GM23338 (cell line): ENCODE measurements around the gene DAW1. TPM values are rescaled to one million over a fixed set of nuclear protein-coding genes. Genes with fewer than 3 reads are reported as not detected.
A peak's percentile ranks its signal among the peaks of the same experiment; 100 is the strongest.

ENCODE experiments used
- ATAC-seq: fragments of 200-7000 bp; cut with Tn5 transposase; 3 replicates; pipeline ENCODE4 v1.9.1; 2020
- DNase-seq: peaks from one replicate; pipeline ENCODE4 v3.0.0-alpha.2; 2015; ENCODE audit warnings: low spot score
- H2AFZ ChIP-seq: fragments of 200-600 bp; sonication (generic); 2 replicates; pipeline ENCODE4 v1.8.0; 2016; ENCODE audit warnings: antibody characterized with exemption, mild to moderate bottlenecking, moderate library complexity
- H3F3A ChIP-seq: fragments of 200-600 bp; sonication (generic); replicated peaks from 2 replicates; pipeline ENCODE4 v1.8.0; 2017; ENCODE audit warnings: antibody characterized with exemption, mixed run types, low read depth
- H3K27ac ChIP-seq: fragments of 200-600 bp; sonication (generic); 2 replicates; pipeline ENCODE4 v1.6.1; 2016; ENCODE audit warnings: low read depth
- H3K27me3 ChIP-seq: fragments of 200-600 bp; sonication (generic); 2 replicates; pipeline ENCODE4 v1.8.0; 2016; ENCODE audit warnings: mild to moderate bottlenecking, mixed run types, moderate library complexity; ENCODE audit not compliant: insufficient read depth
- H3K36me3 ChIP-seq: fragments of 200-600 bp; sonication (generic); 2 replicates; pipeline ENCODE4 v1.8.0; 2016; ENCODE audit warnings: mild to moderate bottlenecking; ENCODE audit not compliant: insufficient read depth
- H3K4me1 ChIP-seq: fragments of 200-600 bp; sonication (generic); 2 replicates; pipeline ENCODE4 v1.8.0; 2016; ENCODE audit warnings: mild to moderate bottlenecking, moderate library complexity; ENCODE audit not compliant: insufficient read depth
- H3K4me2 ChIP-seq: fragments of 200-600 bp; sonication (generic); 2 replicates; pipeline ENCODE4 v1.7.1; 2017; ENCODE audit warnings: mixed run types
- H3K4me3 ChIP-seq: fragments of 200-600 bp; sonication (generic); 2 replicates; pipeline ENCODE4 v1.6.1; 2016; ENCODE audit warnings: mixed run types
- H3K79me2 ChIP-seq: fragments of 200-600 bp; sonication (generic); replicated peaks from 2 replicates; pipeline ENCODE4 v1.8.0; 2017; ENCODE audit warnings: mild to moderate bottlenecking; ENCODE audit not compliant: insufficient read depth
- H3K9me2 ChIP-seq: fragments of 200-600 bp; sonication (generic); 2 replicates; pipeline ENCODE4 v1.8.0; 2017; ENCODE audit not compliant: insufficient read depth
- H4K20me1 ChIP-seq: fragments of 200-600 bp; sonication (generic); replicated peaks from 2 replicates; pipeline ENCODE4 v1.8.0; 2017; ENCODE audit warnings: mild to moderate bottlenecking; ENCODE audit not compliant: insufficient read depth
- H3K27ac Mint-ChIP-seq: 2 replicates; pipeline ENCODE4 v1.8.0; 2020; ENCODE audit warnings: inconsistent platforms, mild to moderate bottlenecking, moderate library complexity, mixed read lengths
- H3K27me3 Mint-ChIP-seq: 3 replicates; pipeline ENCODE4 v1.8.0; 2022; ENCODE audit warnings: low read depth, mild to moderate bottlenecking, moderate library complexity, mixed read lengths, inconsistent platforms; ENCODE audit not compliant: insufficient read depth, poor library complexity
- H3K36me3 Mint-ChIP-seq: 3 replicates; pipeline ENCODE4 v1.8.0; 2021; ENCODE audit warnings: low read depth, mild to moderate bottlenecking, inconsistent platforms, moderate library complexity, mixed read lengths
- H3K4me1 Mint-ChIP-seq: 3 replicates; pipeline ENCODE4 v1.8.0; 2020; ENCODE audit warnings: mild to moderate bottlenecking, inconsistent platforms, mixed read lengths
- H3K4me3 Mint-ChIP-seq: 3 replicates; pipeline ENCODE4 v1.8.0; 2021; ENCODE audit warnings: moderate library complexity, mild to moderate bottlenecking, inconsistent platforms, mixed read lengths
- H3K9me3 Mint-ChIP-seq: 3 replicates; pipeline ENCODE4 v1.8.0; 2020; ENCODE audit warnings: moderate library complexity, mild to moderate bottlenecking, inconsistent platforms, mixed read lengths
- CREB1 ChIP-seq: fragments of 250-450 bp; sonication (Bioruptor Pico); IDR thresholded peaks from 2 replicates; pipeline ENCODE4 v1.5.0; 2020; ENCODE audit warnings: low read depth, mild to moderate bottlenecking, moderate library complexity
- CTCF ChIP-seq, 2 experiments: fragments of 200-600 bp in 1 of 2; sonication (generic) in 1 of 2; conservative IDR thresholded peaks; 2 replicates each; pipeline versions ENCODE4 v1.5.1 to v1.6.1; 2016 to 2017; ENCODE audit warnings: antibody characterized with exemption in 2 of 2, low read depth in 2 of 2, mild to moderate bottlenecking in 2 of 2, moderate library complexity in 1 of 2
- ETS1 ChIP-seq: IDR thresholded peaks from 2 replicates; pipeline ENCODE4 v1.6.1; 2016; ENCODE audit warnings: antibody characterized with exemption
- EZH2 ChIP-seq: fragments of 200-600 bp; sonication (generic); IDR thresholded peaks from one replicate; pipeline ENCODE4 v1.8.0; 2017; ENCODE audit warnings: antibody characterized with exemption, mild to moderate bottlenecking, low read depth; ENCODE audit not compliant: unreplicated experiment
- EZH2phosphoT487 ChIP-seq: fragments of 200-600 bp; sonication (generic); IDR thresholded peaks from one replicate; pipeline ENCODE4 v1.8.1; 2018; ENCODE audit warnings: antibody characterized with exemption; ENCODE audit not compliant: unreplicated experiment
- NANOG ChIP-seq: IDR thresholded peaks from 2 replicates; pipeline ENCODE4 v1.6.1; 2016; ENCODE audit warnings: antibody characterized with exemption, borderline replicate concordance
- STAT1 ChIP-seq: IDR thresholded peaks from one replicate; pipeline ENCODE4 v1.6.1; 2016; ENCODE audit warnings: antibody characterized with exemption; ENCODE audit not compliant: unreplicated experiment
- ZNF114 ChIP-seq: fragments of 250-450 bp; sonication (Bioruptor Pico); IDR thresholded peaks from 2 replicates; pipeline ENCODE4 v1.5.0; 2020; ENCODE audit warnings: mild to moderate bottlenecking, moderate library complexity
- ZNF331 ChIP-seq: fragments of 250-450 bp; sonication (Bioruptor Pico); IDR thresholded peaks from 2 replicates; pipeline ENCODE4 v1.5.0; 2020; ENCODE audit warnings: low read depth, mild to moderate bottlenecking, moderate library complexity
- polyA plus RNA-seq: library from polyadenylated mRNA; unstranded; fragments of >200 nt; fragmentation: Nextera tagmentation; extraction: Ambion mirVana; gene quantifications from 2 replicates; pipeline ENCODE4 v1.2.1, GENCODE V29; 2016
- total RNA-seq: library from RNA; depleted of rRNA; stranded (reverse); fragments of >200 nt; shearing (Covaris generic); gene quantifications from 2 replicates; pipeline ENCODE4 v1.2.3, GENCODE V29; 2014
- TF ChIP-seq, protein P1 (sequence below): IDR thresholded peaks from one replicate; pipeline ENCODE4 v1.6.1; 2018; ENCODE audit warnings: antibody characterized with exemption; ENCODE audit not compliant: unreplicated experiment

DAW1 gene
- total and polyA plus RNA-seq, 2 experiments from 2014 or later: 0.71 to 2.0 TPM

DNA sequence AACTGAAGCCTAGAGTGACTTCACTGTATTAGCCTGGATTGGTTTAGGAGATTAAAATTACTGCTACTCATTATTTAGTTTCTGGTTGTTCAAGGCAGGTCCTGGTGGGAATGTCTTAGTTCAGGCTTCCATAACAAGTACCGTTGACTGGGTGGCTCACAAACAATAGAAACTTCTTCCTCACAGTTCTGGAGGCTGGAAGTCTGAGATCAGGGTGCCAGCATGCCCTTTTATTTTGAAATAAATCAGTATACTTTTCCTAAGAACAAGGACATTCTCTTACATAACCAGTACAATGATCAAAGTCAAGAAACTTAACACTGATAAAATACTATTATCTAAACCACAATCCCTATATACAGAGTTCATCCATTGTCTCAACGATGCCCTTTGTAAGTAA lies 4.0 kb upstream of the DAW1 start (continued):
- TF ChIP-seq EZH2phosphoT487: no peak
- TF ChIP-seq, protein P1, sequence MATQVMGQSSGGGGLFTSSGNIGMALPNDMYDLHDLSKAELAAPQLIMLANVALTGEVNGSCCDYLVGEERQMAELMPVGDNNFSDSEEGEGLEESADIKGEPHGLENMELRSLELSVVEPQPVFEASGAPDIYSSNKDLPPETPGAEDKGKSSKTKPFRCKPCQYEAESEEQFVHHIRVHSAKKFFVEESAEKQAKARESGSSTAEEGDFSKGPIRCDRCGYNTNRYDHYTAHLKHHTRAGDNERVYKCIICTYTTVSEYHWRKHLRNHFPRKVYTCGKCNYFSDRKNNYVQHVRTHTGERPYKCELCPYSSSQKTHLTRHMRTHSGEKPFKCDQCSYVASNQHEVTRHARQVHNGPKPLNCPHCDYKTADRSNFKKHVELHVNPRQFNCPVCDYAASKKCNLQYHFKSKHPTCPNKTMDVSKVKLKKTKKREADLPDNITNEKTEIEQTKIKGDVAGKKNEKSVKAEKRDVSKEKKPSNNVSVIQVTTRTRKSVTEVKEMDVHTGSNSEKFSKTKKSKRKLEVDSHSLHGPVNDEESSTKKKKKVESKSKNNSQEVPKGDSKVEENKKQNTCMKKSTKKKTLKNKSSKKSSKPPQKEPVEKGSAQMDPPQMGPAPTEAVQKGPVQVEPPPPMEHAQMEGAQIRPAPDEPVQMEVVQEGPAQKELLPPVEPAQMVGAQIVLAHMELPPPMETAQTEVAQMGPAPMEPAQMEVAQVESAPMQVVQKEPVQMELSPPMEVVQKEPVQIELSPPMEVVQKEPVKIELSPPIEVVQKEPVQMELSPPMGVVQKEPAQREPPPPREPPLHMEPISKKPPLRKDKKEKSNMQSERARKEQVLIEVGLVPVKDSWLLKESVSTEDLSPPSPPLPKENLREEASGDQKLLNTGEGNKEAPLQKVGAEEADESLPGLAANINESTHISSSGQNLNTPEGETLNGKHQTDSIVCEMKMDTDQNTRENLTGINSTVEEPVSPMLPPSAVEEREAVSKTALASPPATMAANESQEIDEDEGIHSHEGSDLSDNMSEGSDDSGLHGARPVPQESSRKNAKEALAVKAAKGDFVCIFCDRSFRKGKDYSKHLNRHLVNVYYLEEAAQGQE: no peak
- no peak for TF ChIP-seq STAT1

- H3K36me3 ChIP-seq: no peaks in the 10 kb centered on the region
- H3K27ac ChIP-seq: no peak overlapping the region
- H3K36me3 Mint-ChIP-seq: no peaks in the 10 kb centered on the region
- ATAC-seq: peak; percentile 44
- peak overlapping the region; percentile 77 for H3K4me3 ChIP-seq
- peak; percentile 37 for DNase-seq
- H2AFZ ChIP-seq: peak overlapping the region; percentile 94
- peaks cover 15% of the 10 kb centered on the region for H3K4me1 ChIP-seq
- H3K79me2 ChIP-seq: no peaks in the 10 kb centered on the region
- H3K4me2 ChIP-seq: peak overlapping the region; percentile 87
- H3K4me3 Mint-ChIP-seq: peak overlapping the region; percentile 68
- no peaks in the 10 kb centered on the region for H4K20me1 ChIP-seq
- H3K4me1 Mint-ChIP-seq: peaks cover 13% of the 10 kb centered on the region
- H3K27me3 ChIP-seq: no peaks in the 10 kb centered on the region
- no peaks in the 10 kb centered on the region for H3F3A ChIP-seq
- H3K27ac Mint-ChIP-seq: no peak overlapping the region
- peaks cover 7% of the 10 kb centered on the region for H3K27me3 Mint-ChIP-seq
- H3K9me3 Mint-ChIP-seq: no peaks in the 10 kb centered on the region; the same call in 2 of the 3 replicates
- H3K9me2 ChIP-seq: peaks cover 3% of the 10 kb centered on the region; the same call in 1 of the 2 replicates
- no peak for TF ChIP-seq ZNF331 (CRISPR knock-in tag)
- no peak for TF ChIP-seq ETS1
- no peak for TF ChIP-seq NANOG
- TF ChIP-seq EZH2: no peak
- TF ChIP-seq CTCF (conservative IDR thresholded peaks at IDR 0.05; ENCODE audit: low read depth in 2 of 2): no peak
- TF ChIP-seq ZNF114 (CRISPR knock-in tag): no peak
- TF ChIP-seq, protein P1: no peak
- TF ChIP-seq CREB1: no peak
Observed at GRCh38 chr2:227870710-227871374, 589 bp upstream of the DAW1 start.
